ENCODE results near the gene CEP41. TPM values are rescaled to one million over a fixed set of nuclear protein-coding genes. Genes with fewer than 3 reads are reported as not detected.

Gene CEP41
- total and polyA plus RNA-seq, 10 of the 15 experiments (the other 5 are each of a cell fraction or from before 2014, with no cell fraction given): 11.4 to 43.0 (median 24.7) TPM

DNA sequence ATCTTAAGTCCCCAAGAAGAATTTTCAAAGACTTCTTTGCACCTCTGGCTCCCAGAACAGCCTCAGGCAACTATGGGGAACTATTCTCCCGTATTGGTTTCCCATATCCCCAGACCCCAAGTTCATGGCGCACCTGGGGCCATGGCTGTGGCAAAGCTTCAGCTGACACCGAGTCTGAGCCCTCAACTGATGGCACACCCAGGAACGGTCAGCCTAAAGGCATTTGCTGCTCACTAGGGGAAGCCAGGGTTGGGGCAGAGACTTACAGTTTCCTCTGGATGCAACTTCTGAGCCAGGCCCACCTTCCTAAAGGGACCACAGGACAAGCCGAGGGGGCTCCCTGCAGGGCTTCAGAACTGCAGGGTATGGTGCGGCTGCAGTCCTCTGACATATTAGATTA, 74.3 kb downstream of the CEP41 start:
- POLR2A ChIA-PET: no interaction called here
- H3K9ac ChIP-seq (ENCODE audit: control insufficient read depth, insufficient read depth, low read length): no peak overlapping the region
- no peak overlapping the region for H3K4me3 ChIP-seq
- H3K27ac ChIP-seq (ENCODE audit: control insufficient read depth, insufficient read depth): no peak overlapping the region; the same call in 1 of the 2 replicates
- RAD21 ChIA-PET (ENCODE audit: unreplicated experiment): no interaction called here
- FAIRE-seq (no peak), DNase-seq (ENCODE audit: low read depth, low spot score) (no peak), ATAC-seq (no peak)
- CTCF ChIA-PET: no interaction called here
- no peak overlapping the region for H3K4me2 ChIP-seq (ENCODE audit: control insufficient read depth, insufficient read depth)
- 71% methylated on average over 6 of the region's 6 CpGs for WGBS (ENCODE audit: insufficient coverage, insufficient replicate concordance, low lambda C conversion rate, missing lambda C conversion rate)
- intact Hi-C loops (cut with micrococcal nuclease; ENCODE audit: unreplicated experiment): loop anchor here (5.0 kb wide), 2 partner anchors 121 to 124 kb away; no protein-coding TSS in a partner anchor
- no peaks in the 10 kb centered on the region for H3K79me2 ChIP-seq (ENCODE audit: control insufficient read depth, insufficient read depth, low read length)
- SMC1A ChIA-PET (ENCODE audit: uncharacterized antibody, unreplicated experiment): interaction anchor here (1.5 kb wide), 1 partner anchor 110 kb away, joined by 6 read pairs; no protein-coding TSS in a partner anchor
- peaks cover 13% of the 10 kb centered on the region for H3K4me1 ChIP-seq (ENCODE audit: control insufficient read depth, insufficient read depth, low read length)
- TF ChIP-seq, protein P1, sequence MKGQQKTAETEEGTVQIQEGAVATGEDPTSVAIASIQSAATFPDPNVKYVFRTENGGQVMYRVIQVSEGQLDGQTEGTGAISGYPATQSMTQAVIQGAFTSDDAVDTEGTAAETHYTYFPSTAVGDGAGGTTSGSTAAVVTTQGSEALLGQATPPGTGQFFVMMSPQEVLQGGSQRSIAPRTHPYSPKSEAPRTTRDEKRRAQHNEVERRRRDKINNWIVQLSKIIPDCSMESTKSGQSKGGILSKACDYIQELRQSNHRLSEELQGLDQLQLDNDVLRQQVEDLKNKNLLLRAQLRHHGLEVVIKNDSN (IDR thresholded peaks at IDR 0.05; ENCODE audit: borderline replicate concordance, extremely low read length, insufficient read depth, low read depth, low read length): no peak
- TF ChIP-seq SIX5 (IDR thresholded peaks at IDR 0.05; ENCODE audit: low read depth, low read length, severe bottlenecking) (no peak), CBFB (IDR thresholded peaks at IDR 0.05; ENCODE audit: low read depth) (no peak), YBX1 (IDR thresholded peaks at IDR 0.05) (no peak), BCL11A (IDR thresholded peaks at IDR 0.05; ENCODE audit: low read depth, low read length) (no peak), SIN3A (IDR thresholded peaks at IDR 0.05; ENCODE audit: low read depth, low read length) (no peak)
- H3K9me3 ChIP-seq (replicated peaks; ENCODE audit: control insufficient read depth, insufficient read depth, low read length): no peaks in the 10 kb centered on the region; the same call in 2 of the 3 replicates
- no peaks in the 10 kb centered on the region for H4K20me1 ChIP-seq (ENCODE audit: control insufficient read depth, insufficient read depth)
- no peaks in the 10 kb centered on the region for H3K27me3 ChIP-seq (replicated peaks in 1 of 2; ENCODE audit: control insufficient read depth in 2 of 2, insufficient read depth in 2 of 2, low read length in 1 of 2)
- no peak overlapping the region for H2AFZ ChIP-seq (ENCODE audit: control insufficient read depth, low read depth, low read length)
- in situ Hi-C loops (cut with MboI): no loop called here
- no peaks in the 10 kb centered on the region for H3K36me3 ChIP-seq (ENCODE audit: control insufficient read depth in 2 of 2, insufficient read depth in 2 of 2, low read length in 1 of 2)
- no TSS peak for BruUV-seq (replicated peaks)

Data from GM12878 (cell line).